Measurements from ENCODE around the gene SLC10A7. TPM values are rescaled to one million over a fixed set of nuclear protein-coding genes. Genes with fewer than 3 reads are reported as not detected.

Gene SLC10A7
- total RNA-seq, 1 donor from 2014 or later = 23.5 TPM

GRCh38 chr4:146443525-146443924, 78.2 kb downstream of the SLC10A7 start:
- Histone ChIP-seq H3K27me3 (ENCODE audit: low read depth) (no peaks in the 10 kb centered on the region), H3K9me3 (no peaks in the 10 kb centered on the region), H3K27ac (no peak overlapping the region), H3K36me3 (no peaks in the 10 kb centered on the region), H3K4me3 (no peak overlapping the region), H3K4me1 (no peaks in the 10 kb centered on the region)
- ATAC-seq (no peak), DNase-seq (no peak)
- intact Hi-C loops (cut with DNase I) = no loop called here
- TF ChIP-seq, protein P1, sequence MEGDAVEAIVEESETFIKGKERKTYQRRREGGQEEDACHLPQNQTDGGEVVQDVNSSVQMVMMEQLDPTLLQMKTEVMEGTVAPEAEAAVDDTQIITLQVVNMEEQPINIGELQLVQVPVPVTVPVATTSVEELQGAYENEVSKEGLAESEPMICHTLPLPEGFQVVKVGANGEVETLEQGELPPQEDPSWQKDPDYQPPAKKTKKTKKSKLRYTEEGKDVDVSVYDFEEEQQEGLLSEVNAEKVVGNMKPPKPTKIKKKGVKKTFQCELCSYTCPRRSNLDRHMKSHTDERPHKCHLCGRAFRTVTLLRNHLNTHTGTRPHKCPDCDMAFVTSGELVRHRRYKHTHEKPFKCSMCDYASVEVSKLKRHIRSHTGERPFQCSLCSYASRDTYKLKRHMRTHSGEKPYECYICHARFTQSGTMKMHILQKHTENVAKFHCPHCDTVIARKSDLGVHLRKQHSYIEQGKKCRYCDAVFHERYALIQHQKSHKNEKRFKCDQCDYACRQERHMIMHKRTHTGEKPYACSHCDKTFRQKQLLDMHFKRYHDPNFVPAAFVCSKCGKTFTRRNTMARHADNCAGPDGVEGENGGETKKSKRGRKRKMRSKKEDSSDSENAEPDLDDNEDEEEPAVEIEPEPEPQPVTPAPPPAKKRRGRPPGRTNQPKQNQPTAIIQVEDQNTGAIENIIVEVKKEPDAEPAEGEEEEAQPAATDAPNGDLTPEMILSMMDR (IDR thresholded peaks at IDR 0.05) = no peak

DNA sequence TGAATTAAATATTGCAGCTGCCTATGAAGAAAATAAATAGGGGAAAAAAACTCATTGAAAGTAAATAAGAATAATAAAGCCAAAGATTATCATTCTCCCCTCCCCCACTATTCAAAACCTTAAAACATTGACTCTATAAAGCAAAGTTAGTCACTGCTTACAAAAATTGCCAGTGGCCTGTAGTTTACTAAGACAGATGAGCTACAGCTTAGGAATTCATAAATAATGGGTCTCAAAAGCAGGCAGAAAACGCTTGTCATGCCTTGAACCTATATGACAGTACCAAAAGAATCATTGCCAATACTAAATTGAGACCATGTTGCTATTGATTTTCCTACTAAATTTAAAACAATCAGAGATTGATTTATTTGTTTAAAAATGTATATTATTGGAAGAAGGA, 78.9 kb downstream of the SLC10A7 start:
- Histone ChIP-seq H3K9me3 (no peaks in the 10 kb centered on the region), H3K4me3 (no peak overlapping the region), H3K27me3 (ENCODE audit: low read depth) (no peaks in the 10 kb centered on the region), H3K36me3 (no peaks in the 10 kb centered on the region), H3K4me1 (no peaks in the 10 kb centered on the region), H3K27ac (no peak overlapping the region)
- intact Hi-C loops (cut with DNase I) = no loop called here
- ATAC-seq (no peak), DNase-seq (no peak)
- TF ChIP-seq, protein P1 (IDR thresholded peaks at IDR 0.05) = no peak

GRCh38 chr4:146439999-146440398, 81.7 kb downstream of the SLC10A7 start:
- intact Hi-C loops (cut with DNase I) = no loop called here
- H3K27ac ChIP-seq = no peak overlapping the region
- TF ChIP-seq, protein P1 (IDR thresholded peaks at IDR 0.05) = no peak
- ATAC-seq (no peak), DNase-seq (no peak)
- no peak overlapping the region for H3K4me3 ChIP-seq
- H3K9me3 ChIP-seq = no peaks in the 10 kb centered on the region
- no peaks in the 10 kb centered on the region for H3K27me3 ChIP-seq (ENCODE audit: low read depth)
- no peaks in the 10 kb centered on the region for H3K36me3 ChIP-seq
- H3K4me1 ChIP-seq = no peaks in the 10 kb centered on the region

DNA sequence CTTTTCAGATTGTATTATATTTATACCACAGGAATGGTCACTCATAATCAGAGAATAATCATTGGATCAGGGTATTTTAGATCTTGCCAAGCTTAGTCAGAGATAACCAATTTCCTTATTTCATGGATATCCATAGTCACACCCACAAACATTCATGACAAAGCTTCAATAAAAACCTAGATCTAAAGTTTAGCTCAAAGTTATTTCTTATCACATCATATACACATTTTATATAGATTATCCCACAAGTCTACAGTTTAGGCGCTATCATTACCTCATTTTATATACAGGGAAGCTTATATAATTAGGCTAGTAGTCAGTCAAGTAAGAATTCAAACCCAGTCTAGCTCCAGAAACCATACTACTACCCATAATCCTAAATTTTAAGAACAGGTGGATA, 82.3 kb downstream of the SLC10A7 start:
- H3K27ac ChIP-seq = no peak overlapping the region
- no peaks in the 10 kb centered on the region for H3K36me3 ChIP-seq
- no peaks in the 10 kb centered on the region for H3K4me1 ChIP-seq
- H3K4me3 ChIP-seq = no peak overlapping the region
- no peaks in the 10 kb centered on the region for H3K9me3 ChIP-seq
- intact Hi-C loops (cut with DNase I) = no loop called here
- TF ChIP-seq, protein P1 (IDR thresholded peaks at IDR 0.05) = no peak
- ATAC-seq (no peak), DNase-seq (no peak)
- no peaks in the 10 kb centered on the region for H3K27me3 ChIP-seq (ENCODE audit: low read depth)

DNA sequence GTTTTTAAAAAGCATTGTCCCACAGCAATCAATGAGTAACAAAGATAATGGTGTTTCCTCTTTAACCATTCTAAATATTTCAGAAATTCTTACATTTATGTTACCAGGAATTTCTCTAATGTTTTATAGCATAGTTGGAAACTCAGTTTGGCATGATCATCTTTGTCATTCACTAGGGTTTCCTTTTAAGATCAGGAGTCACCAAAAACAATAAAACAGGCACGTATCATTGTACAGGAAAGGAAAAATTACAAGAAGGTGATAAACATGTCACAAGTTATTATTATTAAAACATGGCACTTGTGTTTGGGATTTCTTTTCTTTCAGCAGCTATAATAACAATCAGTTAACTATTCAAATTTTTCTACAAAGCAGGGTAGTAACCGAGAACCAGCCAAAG, 84.0 kb downstream of the SLC10A7 start:
- intact Hi-C loops (cut with DNase I) = no loop called here
- H3K36me3 ChIP-seq = no peaks in the 10 kb centered on the region
- DNase-seq (no peak), ATAC-seq (no peak)
- no peaks in the 10 kb centered on the region for H3K4me1 ChIP-seq
- no peak overlapping the region for H3K27ac ChIP-seq
- TF ChIP-seq, protein P1 (IDR thresholded peaks at IDR 0.05) = no peak
- H3K27me3 ChIP-seq (ENCODE audit: low read depth) = no peaks in the 10 kb centered on the region
- no peak overlapping the region for H3K4me3 ChIP-seq
- H3K9me3 ChIP-seq = no peaks in the 10 kb centered on the region
